ENCODE results near the gene CYLD.

The CYLD gene

GRCh38 chr16:50696575-50697420 lies 45.1 kb upstream of the CYLD start:
- no peak for DNase-seq (ENCODE audit: low read depth)
- TF ChIP-seq CTCF (conservative IDR thresholded peaks at IDR 0.05; ENCODE audit: low read depth, low read length) = no peak
- no peak overlapping the region for H3K4me3 ChIP-seq (ENCODE audit: low read length)

GRCh38 chr16:50697421-50697715 lies 44.5 kb upstream of the CYLD start:
- H3K4me3 ChIP-seq (ENCODE audit: low read length) = no peak overlapping the region
- no peak for TF ChIP-seq CTCF (conservative IDR thresholded peaks at IDR 0.05; ENCODE audit: low read depth, low read length)
- no peak for DNase-seq (ENCODE audit: low read depth)

GRCh38 chr16:50697881-50698767 lies 43.8 kb upstream of the CYLD start:
- H3K4me3 ChIP-seq (ENCODE audit: low read length) = no peak overlapping the region
- DNase-seq (ENCODE audit: low read depth) = no peak
- no peak for TF ChIP-seq CTCF (conservative IDR thresholded peaks at IDR 0.05; ENCODE audit: low read depth, low read length)

GRCh38 chr16:50699326-50700159 lies 42.3 kb upstream of the CYLD start:
- no peak for DNase-seq (ENCODE audit: low read depth)
- H3K4me3 ChIP-seq (ENCODE audit: low read length) = no peak overlapping the region

GRCh38 chr16:50702725-50703124 lies 39.2 kb upstream of the CYLD start:
- TF ChIP-seq CTCF (conservative IDR thresholded peaks at IDR 0.05; ENCODE audit: low read depth, low read length) = no peak
- no peak overlapping the region for H3K4me3 ChIP-seq (ENCODE audit: low read length)
- DNase-seq (ENCODE audit: low read depth) = no peak

More at GRCh38 chr16:50699326-50700159, 42.3 kb upstream of the CYLD start:
- TF ChIP-seq CTCF (conservative IDR thresholded peaks at IDR 0.05; ENCODE audit: low read depth, low read length) = no peak

- DNase-seq (ENCODE audit: low read depth) = no peak
- H3K4me3 ChIP-seq (ENCODE audit: low read length) = no peak overlapping the region
- TF ChIP-seq CTCF (conservative IDR thresholded peaks at IDR 0.05; ENCODE audit: low read depth, low read length) = no peak
Observed at GRCh38 chr16:50704245-50704644, 37.6 kb upstream of the CYLD start.
